GM12864 (cell line): ENCODE measurements around the gene CRIP2.

Source experiments
- DNase-seq: peaks from one replicate; pipeline ENCODE4 v3.0.0-alpha.2; 2011; ENCODE audit warnings: low read depth
- H3K4me3 ChIP-seq: 2 replicates; pipeline ENCODE4 v1.5.1; 2011; ENCODE audit warnings: mild to moderate bottlenecking, low read depth, low read length, control low read depth
- TF ChIP-seq, protein P1 (sequence below): IDR thresholded peaks from 2 replicates; pipeline ENCODE4 v1.5.1; 2011; ENCODE audit warnings: low read depth, mild to moderate bottlenecking, moderate library complexity, low read length, control low read depth, inconsistent platforms; ENCODE audit errors: missing control alignments

CRIP2 gene

DNA sequence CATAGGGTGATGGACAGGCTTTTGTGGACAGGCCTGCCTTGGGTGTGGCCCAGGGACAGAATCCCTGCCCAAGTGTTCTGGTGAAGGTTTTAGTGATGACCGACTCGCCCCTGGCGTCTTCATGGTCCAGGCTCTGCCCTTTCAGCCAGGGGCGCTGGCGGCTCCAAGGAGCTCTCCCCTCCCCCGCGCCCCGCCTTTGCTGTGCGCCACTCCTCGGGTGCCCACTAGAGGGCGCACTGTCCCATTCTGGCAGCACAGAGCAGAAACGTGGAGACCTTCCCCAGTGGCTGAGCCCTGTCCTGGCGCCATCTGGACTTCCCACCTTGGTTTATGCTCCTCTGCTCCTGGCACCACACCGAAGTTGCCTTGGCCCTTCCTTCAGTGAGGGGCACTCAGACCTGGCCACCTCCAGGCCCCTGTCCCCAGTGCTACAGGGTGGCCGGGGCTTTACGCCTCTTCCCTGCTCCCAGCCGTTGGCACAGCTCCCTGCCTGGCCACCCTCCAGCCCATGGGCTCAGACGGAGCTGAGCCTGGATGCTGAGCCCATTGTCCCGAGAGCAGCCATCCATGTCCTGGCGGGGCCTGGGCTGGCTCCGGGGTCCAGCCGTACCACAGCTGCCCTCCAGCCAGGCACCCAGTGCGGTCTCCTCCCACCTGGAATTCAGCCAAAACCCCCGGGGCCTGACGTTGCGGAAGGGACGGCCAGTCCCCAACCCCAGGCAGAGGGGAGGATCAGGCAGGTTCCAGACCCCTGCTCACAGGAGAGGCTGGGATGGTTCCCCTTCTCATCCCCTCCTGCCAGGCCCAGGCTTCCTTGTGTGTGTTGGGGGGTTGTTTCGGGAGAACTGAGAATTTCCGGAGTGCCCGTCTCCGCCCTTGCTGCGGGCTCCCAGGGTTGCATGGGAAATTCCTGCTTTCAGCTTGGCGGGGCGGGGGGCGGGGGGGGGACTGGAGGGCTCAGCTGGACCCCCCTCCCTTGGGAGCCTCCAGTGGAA is 6.5 kb downstream of the CRIP2 start:
- H3K4me3 ChIP-seq: peak overlapping the region; percentile 0
- TF ChIP-seq, protein P1, sequence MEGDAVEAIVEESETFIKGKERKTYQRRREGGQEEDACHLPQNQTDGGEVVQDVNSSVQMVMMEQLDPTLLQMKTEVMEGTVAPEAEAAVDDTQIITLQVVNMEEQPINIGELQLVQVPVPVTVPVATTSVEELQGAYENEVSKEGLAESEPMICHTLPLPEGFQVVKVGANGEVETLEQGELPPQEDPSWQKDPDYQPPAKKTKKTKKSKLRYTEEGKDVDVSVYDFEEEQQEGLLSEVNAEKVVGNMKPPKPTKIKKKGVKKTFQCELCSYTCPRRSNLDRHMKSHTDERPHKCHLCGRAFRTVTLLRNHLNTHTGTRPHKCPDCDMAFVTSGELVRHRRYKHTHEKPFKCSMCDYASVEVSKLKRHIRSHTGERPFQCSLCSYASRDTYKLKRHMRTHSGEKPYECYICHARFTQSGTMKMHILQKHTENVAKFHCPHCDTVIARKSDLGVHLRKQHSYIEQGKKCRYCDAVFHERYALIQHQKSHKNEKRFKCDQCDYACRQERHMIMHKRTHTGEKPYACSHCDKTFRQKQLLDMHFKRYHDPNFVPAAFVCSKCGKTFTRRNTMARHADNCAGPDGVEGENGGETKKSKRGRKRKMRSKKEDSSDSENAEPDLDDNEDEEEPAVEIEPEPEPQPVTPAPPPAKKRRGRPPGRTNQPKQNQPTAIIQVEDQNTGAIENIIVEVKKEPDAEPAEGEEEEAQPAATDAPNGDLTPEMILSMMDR: peak; percentile 98
- no peak for DNase-seq

DNA sequence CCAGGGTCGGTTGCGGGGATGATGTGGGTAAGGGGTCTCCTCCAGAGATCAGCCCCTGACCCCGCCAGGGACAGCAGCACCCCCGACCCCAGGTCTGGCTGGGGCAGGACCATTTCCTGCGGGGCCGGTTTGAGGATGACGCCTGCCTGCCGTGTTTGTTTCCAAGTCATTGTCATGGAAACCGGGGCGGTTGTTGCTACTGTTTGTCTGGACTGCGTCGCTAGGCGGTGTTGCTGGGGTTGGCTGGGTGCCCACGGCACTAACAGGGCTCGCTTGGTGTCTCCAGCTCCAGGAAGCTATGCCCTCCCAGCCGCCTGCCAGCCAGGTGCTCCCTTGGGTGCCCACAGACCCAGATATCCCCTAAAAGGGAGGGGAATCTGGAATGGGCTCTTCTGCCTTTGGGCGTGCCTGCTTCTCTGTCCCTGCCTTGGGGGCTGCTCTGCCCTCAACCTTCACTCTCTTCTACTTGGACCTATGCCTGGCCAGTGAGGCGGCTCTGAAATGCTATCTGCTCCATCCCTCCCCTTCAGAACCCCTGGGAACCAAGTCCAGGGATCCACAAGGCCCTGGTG is 7.4 kb downstream of the CRIP2 start:
- H3K4me3 ChIP-seq: no peak overlapping the region
- TF ChIP-seq, protein P1: no peak
- DNase-seq: peak; percentile 77

DNA sequence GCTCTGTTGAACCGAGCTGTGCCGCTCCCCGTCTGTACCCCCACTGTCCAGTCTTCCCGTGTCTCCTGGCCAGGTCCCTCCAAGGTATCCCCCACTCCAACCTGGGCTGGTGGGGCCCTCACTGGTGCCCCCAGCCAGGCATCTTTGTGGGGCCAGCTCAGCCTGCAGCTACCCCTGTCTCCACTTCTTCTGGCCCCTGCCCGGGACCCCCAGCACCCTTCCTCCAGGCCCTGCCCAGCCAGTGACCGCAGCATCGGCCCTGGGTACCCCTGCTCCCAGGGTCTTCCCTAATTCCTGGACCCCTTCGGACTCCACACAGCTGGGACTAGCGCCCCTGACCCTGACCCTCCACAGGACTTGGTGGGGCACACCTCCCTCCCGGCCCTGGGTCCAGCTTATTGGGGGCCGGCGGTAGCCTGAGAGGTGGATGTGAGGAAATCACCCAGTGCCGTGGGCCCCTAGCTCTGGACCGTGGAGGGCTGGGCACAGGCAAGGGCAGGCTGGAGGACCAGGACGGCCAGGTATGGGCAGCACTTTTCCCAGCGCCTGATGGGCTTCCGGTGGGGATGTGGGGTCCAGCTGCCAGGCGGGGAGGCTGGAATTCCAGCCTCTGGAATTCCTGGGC is 8.0 kb downstream of the CRIP2 start:
- TF ChIP-seq, protein P1: no peak
- no peak for DNase-seq
- no peak overlapping the region for H3K4me3 ChIP-seq

DNA sequence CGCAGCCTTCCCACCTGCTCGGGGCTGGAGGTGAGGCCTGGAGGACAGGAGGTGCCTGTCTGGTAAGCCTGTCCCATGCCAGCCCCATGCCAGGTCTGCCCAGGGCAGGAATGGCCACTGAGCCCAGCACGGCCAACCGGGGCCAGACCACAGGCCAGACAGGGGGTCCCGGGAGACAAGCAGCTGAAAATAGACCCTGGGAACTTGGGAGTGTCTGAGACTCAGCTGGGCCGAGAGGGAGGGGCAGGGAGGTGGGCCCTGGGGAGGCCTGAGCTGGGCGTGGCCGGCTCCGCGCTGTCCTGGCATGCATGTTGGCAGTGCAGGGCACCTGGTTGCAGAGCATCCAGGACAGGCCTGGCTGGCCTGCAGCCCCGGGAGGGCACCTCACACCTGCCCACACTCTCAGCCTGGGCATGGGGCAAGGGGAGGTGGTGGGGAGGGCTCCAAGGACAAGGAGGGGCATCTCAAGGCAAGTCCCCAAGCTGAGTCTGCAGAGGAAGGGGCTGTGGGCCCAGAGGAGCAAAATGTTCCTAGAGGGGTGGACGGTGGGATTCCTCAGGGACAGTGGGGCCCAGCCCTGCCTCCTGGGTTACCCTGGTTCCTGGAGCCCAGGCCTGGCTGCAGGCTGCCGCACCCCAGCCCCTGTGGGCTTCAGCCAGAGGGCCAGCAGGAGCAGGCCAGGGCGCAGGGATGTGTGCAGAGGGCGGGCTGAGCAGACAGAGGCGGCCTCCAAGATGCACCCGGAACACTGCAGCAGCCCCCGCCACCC is 8.9 kb downstream of the CRIP2 start:
- no peak for DNase-seq
- TF ChIP-seq, protein P1: no peak
- no peak overlapping the region for H3K4me3 ChIP-seq

DNA sequence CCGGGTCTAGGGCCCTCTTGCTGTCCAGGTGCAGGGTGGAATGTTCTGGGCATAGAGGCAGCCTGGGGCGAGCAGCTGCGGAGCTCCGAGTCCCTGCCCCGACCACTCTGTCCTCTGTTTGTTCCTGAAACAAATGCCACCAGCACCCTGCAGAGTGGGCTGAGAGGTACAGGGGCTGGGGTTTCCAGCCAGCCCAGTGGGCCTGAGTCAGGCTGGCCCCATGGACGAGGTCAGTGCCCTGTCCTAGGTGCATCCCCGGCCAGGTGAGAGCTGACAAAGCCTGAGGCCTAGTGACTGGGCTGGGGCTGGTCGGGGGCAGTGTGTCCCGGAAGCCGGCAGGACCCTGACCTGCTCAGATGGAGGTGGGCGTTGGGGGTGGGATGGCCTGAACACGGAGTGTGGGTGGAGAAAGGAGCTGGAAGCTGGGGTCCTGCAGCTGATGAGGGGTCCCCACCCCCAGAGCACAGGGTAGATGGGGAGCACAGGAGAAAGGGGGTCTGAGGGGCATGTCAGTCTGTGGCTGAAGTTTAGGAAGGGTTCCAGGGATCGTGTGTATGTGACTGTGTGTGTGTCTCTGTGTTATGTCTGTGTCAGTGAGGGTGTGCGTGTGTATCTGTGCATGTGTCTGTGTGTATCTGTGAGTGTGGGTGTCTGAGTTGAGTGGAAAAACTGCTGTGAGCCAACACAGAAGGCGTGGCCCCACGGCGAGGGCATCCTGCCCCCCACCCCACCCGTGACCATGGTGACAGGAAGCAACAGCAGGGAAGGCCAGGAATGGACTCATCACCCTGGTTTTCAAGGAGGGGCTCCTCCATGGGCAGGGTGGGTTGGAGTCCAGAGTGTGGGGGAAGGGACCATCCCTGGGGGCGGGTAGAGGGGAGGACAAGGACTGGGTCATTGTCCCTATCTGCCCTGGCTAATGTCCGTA is 9.7 kb downstream of the CRIP2 start:
- TF ChIP-seq, protein P1: no peak
- DNase-seq: no peak
- no peak overlapping the region for H3K4me3 ChIP-seq

DNA sequence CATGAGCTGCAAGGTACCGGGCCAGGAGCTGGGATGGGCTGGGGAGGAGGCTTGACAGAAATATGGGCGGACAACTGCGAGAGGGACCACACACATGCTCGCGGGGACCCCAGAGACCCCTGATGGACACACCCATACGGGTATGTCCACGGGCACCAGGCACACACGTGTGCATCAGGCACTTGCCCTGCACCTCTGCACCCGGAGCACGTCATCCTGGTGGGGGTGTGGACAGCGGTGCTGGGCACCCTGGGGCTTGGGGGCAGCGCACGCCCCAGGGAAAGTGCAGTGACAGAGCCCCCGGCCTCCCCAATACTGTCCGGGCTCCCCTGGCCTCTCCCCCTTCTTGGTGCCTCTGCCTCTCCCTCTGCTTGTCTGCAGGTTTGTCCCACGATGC is 10.4 kb downstream of the CRIP2 start:
- no peak for DNase-seq
- TF ChIP-seq, protein P1: no peak

More for the DNA sequence above, 10.4 kb downstream of the CRIP2 start:
- H3K4me3 ChIP-seq: no peak overlapping the region
